ENCODE measurements around the gene LYVE1.
"Not testable (repeated sequence)": the region's sequence is repeated elsewhere in the genome, so short reads cannot be mapped to it uniquely, and the experiment has no call there.

Gene LYVE1

DNA sequence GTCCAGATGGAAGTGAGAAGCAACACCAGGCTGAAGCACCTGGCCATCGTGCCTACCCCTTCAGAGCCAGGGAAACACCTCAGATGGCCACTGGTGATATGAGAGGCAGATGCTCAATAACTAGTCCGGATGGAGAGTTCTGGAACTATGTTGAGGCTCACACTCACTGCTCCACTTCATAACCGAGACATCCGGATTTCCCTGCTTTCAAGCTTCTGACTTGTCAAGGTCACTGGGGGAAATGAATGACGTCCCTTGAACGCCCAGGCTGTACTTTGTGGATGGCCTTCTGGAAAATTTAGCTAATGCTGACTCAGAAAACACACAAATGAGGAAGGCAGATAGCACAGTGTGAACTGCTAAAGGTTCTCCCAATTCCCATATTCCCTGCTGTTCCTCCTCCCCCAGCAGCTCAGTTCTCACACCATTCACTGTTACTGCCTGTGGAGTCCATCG lies at the start of gene LYVE1:
Gene LYVE1, minus strand, starts transcription at position 180 of the 456 bp plus-strand sequence. Its CDS starts 133 bp downstream, at position 47.
- no peak for DNase-seq

DNA sequence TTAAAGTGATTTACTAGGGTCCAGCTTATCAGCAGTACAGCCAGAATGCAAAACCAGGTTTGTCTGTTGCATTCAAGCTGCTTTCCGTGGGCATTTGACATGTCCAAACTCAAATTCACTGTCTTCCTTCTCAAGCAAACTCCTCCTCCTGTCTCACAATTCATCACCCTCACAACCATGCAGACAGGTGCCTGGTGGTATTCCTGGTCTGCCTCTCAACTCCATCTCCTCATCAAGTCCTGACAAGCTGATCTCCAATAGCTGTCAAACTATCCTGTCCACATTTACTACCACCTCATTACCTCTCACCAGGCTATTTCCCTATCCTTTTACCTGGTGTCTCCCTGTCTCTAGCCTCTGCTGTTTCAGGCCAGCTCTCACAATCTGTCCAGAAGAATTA lies 49.1 kb upstream of the LYVE1 start:
- DNase-seq: no peak

DNA sequence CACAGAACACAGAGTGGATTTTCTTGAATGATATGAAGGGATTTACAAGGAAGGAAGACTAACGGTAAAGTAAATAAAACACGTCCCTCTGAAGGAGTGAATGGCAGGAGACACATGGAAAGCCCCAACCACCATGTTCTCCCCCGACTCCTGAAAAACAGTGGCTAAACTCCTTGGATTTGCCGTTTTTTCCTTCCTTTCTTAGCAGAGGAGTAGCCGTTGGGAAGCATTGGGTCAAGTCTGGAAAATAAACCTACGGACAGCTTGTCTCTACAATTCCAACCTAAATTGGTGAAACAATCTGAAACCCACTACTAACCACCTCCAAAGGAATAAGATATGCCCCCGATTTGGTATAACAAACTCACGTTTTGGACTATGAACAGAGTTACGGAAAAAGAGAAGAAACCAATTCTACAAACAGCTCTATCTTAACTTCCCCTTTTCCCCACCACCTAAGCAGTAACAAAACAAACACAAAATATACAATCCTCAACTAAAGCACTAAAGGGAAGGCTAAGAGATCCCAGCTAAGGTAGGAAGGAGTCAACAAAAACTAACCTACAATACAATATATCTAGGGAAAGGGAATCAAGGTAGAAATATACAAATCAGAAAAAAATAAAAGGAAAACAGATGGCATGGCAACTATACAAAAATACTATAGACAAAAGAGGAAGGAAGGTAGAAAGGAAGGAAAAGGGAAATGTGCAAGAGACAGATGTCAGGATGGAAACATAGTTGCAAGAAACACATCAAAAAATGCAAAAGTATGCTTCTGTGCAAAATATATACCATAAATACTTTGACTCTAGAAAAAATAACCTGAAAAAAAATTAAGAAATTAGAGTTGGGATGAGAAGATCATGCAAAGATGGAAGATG lies 43.8 kb upstream of the LYVE1 start:
- DNase-seq: no peak

GRCh38 chr11:10609636-10610035 lies 41.2 kb upstream of the LYVE1 start:
- no peak for DNase-seq

GRCh38 chr11:10608584-10608983 lies 40.1 kb upstream of the LYVE1 start:
- no peak for DNase-seq

DNA sequence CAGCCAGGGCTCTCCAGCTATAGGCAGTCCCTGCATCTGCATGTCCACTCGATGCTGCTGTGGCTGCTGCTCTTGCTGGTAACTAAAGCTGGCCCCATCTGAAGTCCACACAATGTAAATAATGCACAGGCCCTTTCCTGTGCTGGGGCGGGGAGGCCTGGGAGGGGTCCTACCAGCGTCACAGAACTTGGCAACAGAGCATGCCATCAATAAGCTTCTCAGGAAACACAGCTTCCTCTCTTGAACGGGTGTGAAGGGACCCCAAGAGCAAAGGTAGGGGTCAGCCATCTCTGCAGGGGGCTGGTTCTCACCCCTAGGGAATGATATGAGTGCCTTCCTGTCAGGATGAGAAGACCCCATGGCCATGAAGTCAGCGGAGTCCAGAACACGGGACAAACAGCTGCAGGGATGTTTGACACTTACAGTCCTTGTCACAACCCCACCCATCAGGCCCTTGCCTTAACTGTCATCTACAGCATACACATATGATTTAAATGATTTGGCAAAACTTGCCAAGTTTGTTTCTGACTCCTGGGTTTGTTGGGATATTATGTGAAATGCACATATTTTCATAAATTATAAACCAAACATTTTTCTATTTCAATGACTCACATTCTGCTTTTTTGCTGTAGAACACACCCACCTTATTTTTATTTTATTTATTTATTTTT lies 39.1 kb upstream of the LYVE1 start:
- DNase-seq: no peak

- no peak for DNase-seq
Observed at GRCh38 chr11:10606536-10607208, 38.2 kb upstream of the LYVE1 start.

GRCh38 chr11:10605941-10606381 lies 37.5 kb upstream of the LYVE1 start:
- peak; percentile 65 for DNase-seq

- no peak for DNase-seq
Observed at GRCh38 chr11:10604798-10605197, 36.3 kb upstream of the LYVE1 start.

GRCh38 chr11:10604340-10604748 lies 35.9 kb upstream of the LYVE1 start:
- DNase-seq: no peak

- DNase-seq: no peak
Observed at GRCh38 chr11:10603721-10604297, 35.3 kb upstream of the LYVE1 start.

GRCh38 chr11:10602945-10603344 lies 34.5 kb upstream of the LYVE1 start:
- no peak for DNase-seq

- no peak for DNase-seq
Observed at GRCh38 chr11:10602366-10602765, 33.9 kb upstream of the LYVE1 start.

GRCh38 chr11:10601837-10602236 lies 33.4 kb upstream of the LYVE1 start:
- no peak for DNase-seq

- DNase-seq: no peak
Observed at GRCh38 chr11:10600570-10601248, 32.2 kb upstream of the LYVE1 start.

GRCh38 chr11:10599388-10600175 lies 31.1 kb upstream of the LYVE1 start:
- DNase-seq: no peak

GRCh38 chr11:10598816-10599215 lies 30.4 kb upstream of the LYVE1 start:
- DNase-seq: no peak

DNA sequence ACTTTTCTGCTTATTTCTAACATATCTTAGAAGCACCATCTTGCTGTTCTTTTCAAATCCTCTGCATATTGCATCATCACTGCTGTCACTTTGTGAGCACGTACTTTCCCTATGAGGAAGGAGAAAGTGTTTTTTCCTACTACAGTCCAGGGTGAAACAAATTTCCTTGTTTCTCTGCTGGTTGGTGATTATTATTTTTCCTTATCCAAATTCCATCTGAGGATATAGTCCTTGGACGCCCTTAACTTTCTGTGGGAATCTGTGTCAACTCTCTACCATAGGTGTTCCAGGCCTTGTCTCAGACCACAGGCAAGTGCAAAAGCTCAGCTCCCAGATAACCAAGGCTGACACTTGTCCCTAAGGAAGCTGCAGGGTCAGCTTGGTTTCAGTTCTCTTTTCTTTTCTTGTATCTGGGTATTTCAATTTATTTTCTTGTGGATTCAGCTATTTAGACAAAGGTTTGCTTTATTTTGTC lies 29.4 kb upstream of the LYVE1 start:
- DNase-seq: no peak

DNA sequence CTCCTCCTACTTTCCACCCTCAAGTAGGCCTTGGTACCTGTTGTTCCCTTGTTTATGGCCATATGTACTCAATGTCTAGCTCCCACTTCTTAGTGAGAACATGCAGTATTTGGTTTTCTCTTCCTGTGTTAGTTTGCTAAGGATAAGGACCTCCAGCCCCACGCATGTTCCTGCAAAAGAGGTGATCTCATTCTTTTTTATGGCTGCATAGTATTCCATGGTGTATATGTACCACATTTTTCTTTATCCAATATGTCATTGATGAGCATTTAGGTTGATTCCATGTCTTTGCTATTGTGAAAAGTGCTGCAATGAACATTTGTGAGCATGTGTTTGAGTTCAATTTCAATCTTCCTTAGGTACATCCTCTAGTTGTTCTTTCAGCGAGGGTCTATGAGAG lies 27.4 kb upstream of the LYVE1 start:
- DNase-seq: not testable (repeated sequence)

GRCh38 chr11:10594407-10594806 lies 25.9 kb upstream of the LYVE1 start:
- no peak for DNase-seq

DNA sequence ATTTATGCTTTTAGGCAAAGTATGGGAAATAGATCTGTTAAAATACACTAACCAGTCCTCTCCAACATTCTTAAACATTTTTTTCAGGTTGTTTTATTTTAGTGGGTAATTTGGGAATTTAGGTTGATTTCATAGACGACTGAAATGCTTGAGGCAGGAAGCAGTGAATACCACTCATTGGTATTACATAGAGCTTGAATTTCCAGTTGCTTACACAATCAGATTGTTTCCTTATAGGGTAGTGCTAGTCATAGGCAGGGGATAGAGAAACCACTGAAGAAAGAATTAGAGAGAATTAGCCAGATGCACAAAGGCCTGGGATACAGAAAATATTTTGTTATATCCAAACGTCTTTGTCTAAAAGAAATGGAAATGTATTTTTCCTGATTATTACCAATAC lies 23.9 kb upstream of the LYVE1 start:
- peak; percentile 46 for DNase-seq

DNA sequence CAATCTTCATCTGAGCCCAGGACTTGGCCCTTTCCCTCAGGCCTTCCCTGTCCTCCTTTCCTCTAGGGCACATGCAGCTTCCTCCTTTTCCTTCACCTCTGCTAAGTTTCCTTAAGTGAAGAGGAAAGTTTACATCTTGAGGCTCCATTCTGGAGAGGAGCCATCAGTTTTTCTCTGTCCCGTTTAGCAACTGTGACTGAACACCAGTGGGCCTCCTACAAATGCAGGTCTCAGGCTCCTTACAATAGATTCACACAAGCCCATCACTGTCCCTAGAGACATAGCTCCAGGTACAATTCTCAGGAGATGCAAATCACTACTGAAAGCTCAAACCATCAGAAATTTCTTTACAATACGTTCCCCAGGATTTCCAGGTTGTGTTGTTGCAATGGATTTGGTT lies 23.3 kb upstream of the LYVE1 start:
- no peak for DNase-seq

Data from amniotic stem cell (primary cell).